OCI-LY1 (cell line): ENCODE results near the gene ATXN1.

Source experiments
- EZH2 ChIP-seq: fragments of 200-600 bp; sonication (generic), shearing (Covaris generic); IDR thresholded peaks from 2 replicates; pipeline ENCODE4 v1.8.0; 2017; ENCODE audit warnings: borderline replicate concordance, mixed run types, mild to moderate bottlenecking, antibody characterized with exemption, low read length, moderate library complexity, mixed read lengths
- TF ChIP-seq, protein P1 (sequence below): fragments of 200-600 bp; sonication (generic), shearing (Covaris generic); IDR thresholded peaks from 2 replicates; pipeline ENCODE4 v1.5.1; 2017; ENCODE audit warnings: mild to moderate bottlenecking, antibody characterized with exemption, low read length, moderate library complexity, mixed read lengths

DNA sequence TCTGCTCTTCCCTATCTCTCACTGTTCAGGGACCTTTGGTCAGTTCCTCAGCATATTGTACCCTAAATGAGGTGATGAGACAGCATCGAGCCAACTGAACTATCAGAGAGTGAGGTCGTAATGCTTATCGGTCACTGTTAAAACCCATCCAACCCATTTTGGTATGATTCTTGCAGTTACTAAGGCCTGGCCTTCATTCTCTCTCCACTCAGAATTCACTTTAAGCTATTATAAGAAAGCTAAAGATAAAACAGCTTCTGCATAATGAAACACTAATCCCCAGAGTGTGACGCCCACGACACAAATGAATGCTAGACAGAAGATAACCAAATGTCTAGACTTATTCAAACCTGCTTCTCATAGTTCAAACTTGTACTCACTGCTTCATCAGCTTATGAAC, 347.1 kb downstream of the ATXN1 start:
- TF ChIP-seq, protein P1, sequence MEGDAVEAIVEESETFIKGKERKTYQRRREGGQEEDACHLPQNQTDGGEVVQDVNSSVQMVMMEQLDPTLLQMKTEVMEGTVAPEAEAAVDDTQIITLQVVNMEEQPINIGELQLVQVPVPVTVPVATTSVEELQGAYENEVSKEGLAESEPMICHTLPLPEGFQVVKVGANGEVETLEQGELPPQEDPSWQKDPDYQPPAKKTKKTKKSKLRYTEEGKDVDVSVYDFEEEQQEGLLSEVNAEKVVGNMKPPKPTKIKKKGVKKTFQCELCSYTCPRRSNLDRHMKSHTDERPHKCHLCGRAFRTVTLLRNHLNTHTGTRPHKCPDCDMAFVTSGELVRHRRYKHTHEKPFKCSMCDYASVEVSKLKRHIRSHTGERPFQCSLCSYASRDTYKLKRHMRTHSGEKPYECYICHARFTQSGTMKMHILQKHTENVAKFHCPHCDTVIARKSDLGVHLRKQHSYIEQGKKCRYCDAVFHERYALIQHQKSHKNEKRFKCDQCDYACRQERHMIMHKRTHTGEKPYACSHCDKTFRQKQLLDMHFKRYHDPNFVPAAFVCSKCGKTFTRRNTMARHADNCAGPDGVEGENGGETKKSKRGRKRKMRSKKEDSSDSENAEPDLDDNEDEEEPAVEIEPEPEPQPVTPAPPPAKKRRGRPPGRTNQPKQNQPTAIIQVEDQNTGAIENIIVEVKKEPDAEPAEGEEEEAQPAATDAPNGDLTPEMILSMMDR = no peak
- TF ChIP-seq EZH2 = no peak
